HL-60 (cell line): ENCODE results near the gene CPAMD8.

Experiments used
- CTCF ChIP-seq: IDR thresholded peaks from one replicate; pipeline ENCODE4 v1.5.1; 2011; ENCODE audit warnings: low read length, control low read depth, inconsistent platforms; ENCODE audit not compliant: insufficient read depth
- GABPA ChIP-seq: IDR thresholded peaks from 2 replicates; pipeline ENCODE4 v1.6.1; 2012; ENCODE audit warnings: low read depth
- POLR2AphosphoS5 ChIP-seq: IDR thresholded peaks from 2 replicates; pipeline ENCODE4 v1.6.1; 2012; ENCODE audit warnings: low read depth
- REST ChIP-seq: IDR thresholded peaks from 2 replicates; pipeline ENCODE4 v1.6.1; 2012; ENCODE audit warnings: low read depth; ENCODE audit not compliant: insufficient replicate concordance
- SPI1 ChIP-seq: IDR thresholded peaks from 2 replicates; pipeline ENCODE4 v1.6.1; 2012; ENCODE audit warnings: low read depth, mild to moderate bottlenecking, borderline replicate concordance

GRCh38 chr19:16882146-16882545 lies 144.5 kb downstream of the CPAMD8 start:
- TF ChIP-seq GABPA (no peak), CTCF (no peak), REST (no peak), POLR2AphosphoS5 (no peak), SPI1 (no peak)
